Activated naive CD4-positive, alpha-beta T cell treated with anti-CD3 and anti-CD28 coated beads, Interleukin-2, amount 50 U/mL, for 24 hours (primary cell): ENCODE measurements around the gene ARHGAP9.
"Not testable (repeated sequence)": the region's sequence is repeated elsewhere in the genome, so short reads cannot be mapped to it uniquely, and the experiment has no call there.

Experiments
- H3K27ac Mint-ChIP-seq: one replicate; pipeline ENCODE4 v1.8.0; 2021; ENCODE audit warnings: mild to moderate bottlenecking, mixed read lengths
- H3K27me3 Mint-ChIP-seq: one replicate; pipeline ENCODE4 v1.8.0; 2021; ENCODE audit warnings: mixed read lengths
- H3K36me3 Mint-ChIP-seq: one replicate; pipeline ENCODE4 v1.8.0; 2021; ENCODE audit warnings: mixed read lengths
- H3K4me1 Mint-ChIP-seq: one replicate; pipeline ENCODE4 v1.8.0; 2021; ENCODE audit warnings: mixed read lengths
- H3K4me3 Mint-ChIP-seq: one replicate; pipeline ENCODE4 v1.8.0; 2021; ENCODE audit warnings: mild to moderate bottlenecking, mixed read lengths
- H3K9me3 Mint-ChIP-seq: one replicate; pipeline ENCODE4 v1.8.0; 2021; ENCODE audit warnings: mixed read lengths

ARHGAP9 gene

GRCh38 chr12:57449375-57449774, 30.3 kb downstream of the ARHGAP9 start:
- H3K9me3 Mint-ChIP-seq, result no peaks in the 10 kb centered on the region
- H3K36me3 Mint-ChIP-seq, result no peaks in the 10 kb centered on the region
- no peak overlapping the region for H3K27ac Mint-ChIP-seq
- H3K4me3 Mint-ChIP-seq, result no peak overlapping the region
- no peaks in the 10 kb centered on the region for H3K4me1 Mint-ChIP-seq
- no peaks in the 10 kb centered on the region for H3K27me3 Mint-ChIP-seq

DNA sequence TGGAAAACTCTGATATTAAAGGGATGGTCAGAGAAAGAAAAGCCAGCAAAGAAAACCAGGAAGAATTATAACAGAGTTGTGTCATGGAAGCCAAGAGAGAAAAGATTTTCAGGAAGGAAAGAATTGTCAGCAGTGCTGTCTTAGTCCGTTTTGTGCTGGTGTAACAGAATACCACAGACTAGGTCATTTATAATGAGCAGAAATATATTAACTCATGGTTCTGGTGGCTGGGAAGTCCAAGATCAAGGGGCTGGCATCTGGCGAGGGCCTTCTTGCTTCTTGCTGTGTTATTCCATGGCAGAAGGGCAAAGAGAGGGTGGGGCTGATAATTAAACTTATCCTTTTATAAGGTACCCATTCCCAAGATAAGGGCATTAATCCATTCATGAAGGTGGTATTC, 31.0 kb downstream of the ARHGAP9 start:
- no peaks in the 10 kb centered on the region for H3K9me3 Mint-ChIP-seq
- H3K36me3 Mint-ChIP-seq, result no peaks in the 10 kb centered on the region
- H3K4me3 Mint-ChIP-seq, result no peak overlapping the region
- H3K4me1 Mint-ChIP-seq, result no peaks in the 10 kb centered on the region
- H3K27ac Mint-ChIP-seq, result no peak overlapping the region
- H3K27me3 Mint-ChIP-seq, result no peaks in the 10 kb centered on the region

DNA sequence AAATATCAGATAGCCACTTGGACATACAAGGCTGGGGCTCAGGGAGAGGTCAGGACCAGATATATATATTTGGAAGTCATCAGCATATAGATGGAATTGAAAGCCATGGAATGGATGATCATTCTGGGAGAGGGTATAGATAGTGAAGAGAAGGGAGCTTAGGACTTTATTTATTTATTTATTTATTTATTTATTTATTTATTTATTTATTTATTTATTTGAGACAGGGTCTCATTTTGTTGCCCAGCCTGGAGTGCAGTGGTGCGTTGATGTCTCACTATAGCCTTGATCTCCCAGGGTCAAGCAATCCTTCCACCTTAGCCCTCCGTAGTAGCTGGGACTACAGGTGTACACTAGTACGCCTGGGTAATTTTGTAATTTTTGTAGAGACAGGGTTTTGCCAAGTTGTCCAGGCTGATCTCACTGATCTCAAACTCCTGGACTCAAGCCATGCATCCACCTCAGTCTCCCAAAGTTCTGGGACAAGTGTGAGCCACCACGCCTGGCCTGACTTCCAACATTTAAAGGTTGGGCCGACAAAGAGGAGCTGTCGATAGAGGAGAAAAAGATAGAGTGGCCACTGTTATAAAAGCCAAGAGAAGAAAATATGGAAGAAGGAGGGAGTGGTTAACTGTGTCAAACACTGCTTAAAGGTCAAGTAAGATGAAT, 33.2 kb downstream of the ARHGAP9 start:
- Mint-ChIP-seq H3K27ac (no peak overlapping the region), H3K36me3 (peaks cover 5% of the 10 kb centered on the region), H3K27me3 (no peaks in the 10 kb centered on the region), H3K9me3 (peaks cover 5% of the 10 kb centered on the region), H3K4me3 (no peak overlapping the region), H3K4me1 (no peaks in the 10 kb centered on the region)

- Mint-ChIP-seq H3K4me1 (no peaks in the 10 kb centered on the region), H3K27ac (no peak overlapping the region), H3K9me3 (peaks cover 5% of the 10 kb centered on the region), H3K27me3 (peaks cover 4% of the 10 kb centered on the region), H3K4me3 (no peak overlapping the region), H3K36me3 (peaks cover 5% of the 10 kb centered on the region)
Measured at GRCh38 chr12:57444744-57445143, 34.9 kb downstream of the ARHGAP9 start.

GRCh38 chr12:57444337-57444736, 35.3 kb downstream of the ARHGAP9 start:
- H3K9me3 Mint-ChIP-seq, H3K4me3 Mint-ChIP-seq, H3K4me1 Mint-ChIP-seq, H3K27ac Mint-ChIP-seq, H3K27me3 Mint-ChIP-seq, H3K36me3 Mint-ChIP-seq: not testable (repeated sequence)

DNA sequence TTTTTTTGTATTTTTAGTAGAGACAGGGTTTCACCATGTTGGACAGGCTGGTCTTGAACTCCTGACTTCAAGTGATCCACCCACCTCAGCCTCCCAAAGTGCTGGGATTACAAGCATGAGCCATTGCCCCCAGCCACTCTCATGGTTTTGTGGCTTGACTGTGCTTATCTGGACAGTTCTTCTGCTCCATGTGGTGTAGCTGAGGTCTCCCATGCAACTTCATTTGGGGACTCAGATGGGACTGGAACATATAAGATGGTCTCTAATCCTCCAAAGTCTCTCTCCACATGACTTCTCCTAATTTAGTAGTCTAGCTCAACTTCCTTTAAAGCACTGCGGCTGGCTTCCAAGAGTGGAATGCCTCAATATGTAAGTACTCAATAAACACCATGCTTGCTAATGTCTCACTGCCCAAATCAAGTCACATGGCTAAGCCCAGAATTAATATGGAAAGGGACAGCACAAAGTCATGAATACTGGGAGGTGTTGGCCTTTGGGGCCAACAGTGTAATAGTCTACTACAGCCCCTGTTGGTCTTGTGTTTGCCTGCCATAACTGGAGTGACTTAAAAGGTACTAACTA, 37.7 kb downstream of the ARHGAP9 start:
- Mint-ChIP-seq H3K9me3 (peaks cover 5% of the 10 kb centered on the region), H3K4me1 (no peaks in the 10 kb centered on the region), H3K4me3 (no peak overlapping the region), H3K36me3 (peaks cover 5% of the 10 kb centered on the region), H3K27ac (no peak overlapping the region), H3K27me3 (peaks cover 4% of the 10 kb centered on the region)

DNA sequence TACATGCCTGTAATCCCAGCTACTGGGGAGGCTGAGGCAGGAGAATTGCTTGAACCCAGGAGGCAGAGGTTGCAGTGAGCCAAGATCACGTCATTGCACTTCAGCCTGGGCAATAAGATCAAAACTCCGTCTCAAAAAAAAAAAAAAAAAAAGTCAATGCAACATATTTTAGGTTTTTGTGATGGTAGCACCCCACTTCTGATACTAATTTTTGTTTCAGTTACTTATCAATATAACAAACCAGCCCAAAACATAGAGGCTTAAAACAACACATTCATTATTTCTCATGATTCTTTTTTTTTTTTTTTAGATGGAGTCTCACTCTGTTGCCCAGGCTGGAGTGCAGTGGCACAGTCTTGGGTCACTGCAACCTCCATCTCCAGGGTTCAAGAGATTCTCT, 38.3 kb downstream of the ARHGAP9 start:
- not testable (repeated sequence) for H3K36me3 Mint-ChIP-seq, H3K9me3 Mint-ChIP-seq, H3K4me1 Mint-ChIP-seq, H3K27ac Mint-ChIP-seq, H3K27me3 Mint-ChIP-seq, H3K4me3 Mint-ChIP-seq

- Mint-ChIP-seq H3K4me1 (no peaks in the 10 kb centered on the region), H3K27ac (no peak overlapping the region), H3K27me3 (peaks cover 4% of the 10 kb centered on the region), H3K36me3 (peaks cover 5% of the 10 kb centered on the region), H3K9me3 (peaks cover 5% of the 10 kb centered on the region), H3K4me3 (no peak overlapping the region)
Measured at GRCh38 chr12:57439762-57440266, 39.9 kb downstream of the ARHGAP9 start.

DNA sequence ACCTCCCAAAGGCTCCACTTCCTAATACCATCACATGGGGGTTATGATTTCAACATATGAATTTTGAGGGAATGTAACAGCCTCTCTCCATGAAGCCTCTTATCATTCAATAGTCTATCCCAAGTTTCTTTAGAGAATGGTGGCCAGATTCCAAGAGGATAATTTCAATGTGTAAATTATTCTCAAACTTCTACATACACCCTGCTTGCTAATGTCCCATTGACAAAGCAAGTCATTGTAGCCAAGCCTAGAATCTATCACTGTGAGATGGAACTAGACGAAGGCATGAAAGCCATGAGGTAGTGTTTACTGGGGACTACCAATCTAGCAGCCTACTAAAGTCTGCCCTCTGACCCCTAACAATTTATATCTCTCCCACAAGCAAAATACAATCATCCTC, 41.3 kb downstream of the ARHGAP9 start:
- peaks cover 5% of the 10 kb centered on the region for H3K36me3 Mint-ChIP-seq
- no peaks in the 10 kb centered on the region for H3K4me1 Mint-ChIP-seq
- peaks cover 5% of the 10 kb centered on the region for H3K9me3 Mint-ChIP-seq
- H3K27me3 Mint-ChIP-seq, result peaks cover 4% of the 10 kb centered on the region
- H3K4me3 Mint-ChIP-seq, result no peak overlapping the region
- no peak overlapping the region for H3K27ac Mint-ChIP-seq

DNA sequence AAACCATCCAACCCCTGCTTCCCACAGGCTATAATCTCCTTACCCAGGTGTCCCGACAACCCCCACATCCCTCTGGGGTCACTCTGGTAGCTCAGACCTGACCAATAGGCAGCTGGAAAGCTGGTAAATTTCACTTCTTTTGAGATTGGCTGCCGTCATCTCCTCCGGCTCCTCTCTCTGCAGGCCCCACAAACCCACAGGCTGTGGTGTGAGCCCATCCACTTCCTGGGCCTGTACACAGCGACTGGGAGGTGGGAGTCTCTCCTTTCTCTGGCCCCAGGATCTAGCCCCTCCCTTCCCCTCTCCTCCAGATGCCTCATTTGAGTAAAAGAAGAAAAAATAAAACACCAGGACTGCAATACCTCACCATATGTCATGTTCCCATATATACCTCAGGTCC, 44.4 kb downstream of the ARHGAP9 start:
- no peaks in the 10 kb centered on the region for H3K36me3 Mint-ChIP-seq
- peak overlapping the region; percentile 55 for H3K27ac Mint-ChIP-seq
- no peaks in the 10 kb centered on the region for H3K9me3 Mint-ChIP-seq
- no peak overlapping the region for H3K4me3 Mint-ChIP-seq
- H3K27me3 Mint-ChIP-seq, result no peaks in the 10 kb centered on the region
- H3K4me1 Mint-ChIP-seq, result peaks cover 9% of the 10 kb centered on the region

- peak within 1 kb of the TSS; percentile 55 for H3K27ac Mint-ChIP-seq
- H3K4me3 Mint-ChIP-seq, result no peak within 1 kb of the TSS
- no peaks in the 10 kb centered on the region for H3K27me3 Mint-ChIP-seq
- H3K9me3 Mint-ChIP-seq, result no peaks in the 10 kb centered on the region
- no peaks in the 10 kb centered on the region for H3K36me3 Mint-ChIP-seq
- peaks cover 14% of the 10 kb centered on the region for H3K4me1 Mint-ChIP-seq
Measured at GRCh38 chr12:57434517-57435223, 45.0 kb downstream of the ARHGAP9 start, which contains the start of gene INHBC. INHBC (plus strand) TSS chr12:57434784; CDS start chr12:57434887, 103 bp downstream.

DNA sequence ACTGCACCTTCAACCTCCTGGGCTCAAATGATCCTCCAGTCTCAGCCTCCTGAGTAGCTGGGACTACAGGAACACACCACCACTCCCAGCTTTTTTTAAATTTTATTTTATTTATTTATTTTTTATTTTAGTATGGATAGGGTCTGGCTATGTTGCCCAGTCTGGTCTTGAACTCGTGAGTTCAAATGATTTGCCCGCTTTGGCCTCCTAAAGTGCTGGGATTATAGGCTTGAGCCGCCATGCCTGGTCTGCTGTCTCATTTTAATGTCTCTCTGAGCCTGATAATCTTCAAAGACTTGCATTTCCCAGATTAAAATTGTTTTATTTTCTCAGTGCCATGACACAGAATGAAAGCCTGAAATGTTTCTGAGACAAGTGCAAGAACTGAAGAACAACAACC, 46.3 kb downstream of the ARHGAP9 start:
- Mint-ChIP-seq H3K4me3 (no peak overlapping the region), H3K4me1 (peaks cover 20% of the 10 kb centered on the region), H3K27ac (no peak overlapping the region), H3K36me3 (no peaks in the 10 kb centered on the region), H3K9me3 (no peaks in the 10 kb centered on the region), H3K27me3 (no peaks in the 10 kb centered on the region)

GRCh38 chr12:57431654-57432188, 47.9 kb downstream of the ARHGAP9 start:
- H3K27me3 Mint-ChIP-seq, result no peaks in the 10 kb centered on the region
- H3K9me3 Mint-ChIP-seq, result no peaks in the 10 kb centered on the region
- H3K36me3 Mint-ChIP-seq, result no peaks in the 10 kb centered on the region
- H3K4me1 Mint-ChIP-seq, result peaks cover 33% of the 10 kb centered on the region
- peak overlapping the region; percentile 97 for H3K4me3 Mint-ChIP-seq
- H3K27ac Mint-ChIP-seq, result peak overlapping the region; percentile 100

DNA sequence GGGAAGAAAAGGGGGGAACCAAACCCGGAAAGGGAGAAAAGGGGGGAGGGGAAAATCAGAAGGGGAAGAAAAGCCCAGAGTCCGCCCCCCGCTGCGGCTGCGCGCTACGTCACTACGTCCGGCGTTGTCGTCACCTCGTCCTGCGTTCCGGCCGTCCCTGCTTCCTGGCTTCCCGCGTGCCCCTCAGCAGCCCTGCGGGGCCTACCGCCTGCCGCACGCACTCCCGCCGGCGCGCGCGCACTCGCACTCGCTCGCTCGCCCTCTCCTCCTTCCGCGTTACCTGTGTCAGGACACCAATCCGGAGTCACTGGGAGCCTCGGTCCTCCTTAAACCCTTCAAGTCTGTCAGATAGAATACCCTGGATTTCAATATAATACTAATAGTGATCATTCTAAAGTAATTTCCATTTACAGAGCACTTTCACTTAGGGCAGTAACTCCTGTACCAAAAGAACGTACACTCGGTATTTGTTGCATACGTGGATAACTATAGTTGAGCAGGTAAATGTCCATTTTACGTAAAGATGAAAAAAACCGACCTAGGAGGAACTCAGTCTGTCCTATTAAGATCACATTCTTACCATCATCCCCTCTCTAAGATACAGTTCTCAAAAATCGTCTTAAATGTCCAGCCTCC, 48.6 kb downstream of the ARHGAP9 start, which contains the start of gene R3HDM2:
Gene R3HDM2, minus strand, starts transcription at position 113 of the 636 bp plus-strand sequence. CDS start 120,615 bp downstream, outside the sequence.
- H3K4me1 Mint-ChIP-seq, result peaks cover 38% of the 10 kb centered on the region
- H3K36me3 Mint-ChIP-seq, result no peaks in the 10 kb centered on the region
- peak within 1 kb of the TSS; percentile 97 for H3K4me3 Mint-ChIP-seq
- peak within 1 kb of the TSS; percentile 100 for H3K27ac Mint-ChIP-seq
- no peaks in the 10 kb centered on the region for H3K27me3 Mint-ChIP-seq
- H3K9me3 Mint-ChIP-seq, result no peaks in the 10 kb centered on the region

DNA sequence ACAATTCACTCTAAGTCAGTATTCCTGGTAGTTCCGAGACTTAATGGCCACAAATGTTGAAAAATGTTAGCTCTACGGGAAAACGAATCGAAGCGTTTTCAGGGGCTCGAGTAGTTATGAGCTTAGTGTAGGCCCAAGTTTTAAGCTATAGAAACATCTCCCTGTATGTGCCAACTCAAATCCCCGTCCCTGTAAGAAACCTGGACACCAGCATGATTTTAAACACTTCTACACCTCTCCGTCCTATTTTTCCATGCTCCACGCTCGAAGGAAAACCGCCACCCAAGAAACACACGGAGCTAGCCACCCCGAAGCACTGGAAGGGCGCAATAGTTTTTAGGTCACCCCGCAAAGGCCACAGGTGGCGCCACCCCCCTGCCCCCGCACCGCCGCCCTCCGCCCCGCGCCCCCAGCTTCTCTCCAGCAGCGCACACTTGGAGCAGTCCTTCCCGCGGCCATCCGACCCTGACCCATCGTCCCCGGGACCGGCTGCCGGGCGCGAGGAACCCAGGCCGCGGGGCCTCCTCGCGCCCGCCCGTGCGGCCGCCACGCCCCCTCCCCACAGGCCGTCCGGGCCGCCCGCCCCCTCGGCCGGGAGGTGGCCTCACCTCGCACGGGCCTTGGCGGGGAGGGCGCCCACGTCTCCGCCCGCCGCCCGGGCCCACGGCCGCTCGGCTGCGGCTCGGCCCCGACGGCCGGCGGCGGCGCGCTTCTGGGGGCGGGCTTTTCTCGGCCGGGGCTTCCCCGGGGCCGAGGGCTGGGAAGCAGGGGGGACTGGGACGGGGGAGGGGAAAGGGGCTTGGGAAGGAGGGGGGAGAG, 49.3 kb downstream of the ARHGAP9 start:
- peak overlapping the region; percentile 97 for H3K4me3 Mint-ChIP-seq
- H3K4me1 Mint-ChIP-seq, result peaks cover 42% of the 10 kb centered on the region
- H3K36me3 Mint-ChIP-seq, result no peaks in the 10 kb centered on the region
- peak overlapping the region; percentile 100 for H3K27ac Mint-ChIP-seq
- no peaks in the 10 kb centered on the region for H3K27me3 Mint-ChIP-seq
- H3K9me3 Mint-ChIP-seq, result no peaks in the 10 kb centered on the region
